Measurements from ENCODE around the gene PHOX2A.
"Not testable (repeated sequence)": the region's sequence is repeated elsewhere in the genome, so short reads cannot be mapped to it uniquely, and the experiment has no call there.

PHOX2A gene

DNA sequence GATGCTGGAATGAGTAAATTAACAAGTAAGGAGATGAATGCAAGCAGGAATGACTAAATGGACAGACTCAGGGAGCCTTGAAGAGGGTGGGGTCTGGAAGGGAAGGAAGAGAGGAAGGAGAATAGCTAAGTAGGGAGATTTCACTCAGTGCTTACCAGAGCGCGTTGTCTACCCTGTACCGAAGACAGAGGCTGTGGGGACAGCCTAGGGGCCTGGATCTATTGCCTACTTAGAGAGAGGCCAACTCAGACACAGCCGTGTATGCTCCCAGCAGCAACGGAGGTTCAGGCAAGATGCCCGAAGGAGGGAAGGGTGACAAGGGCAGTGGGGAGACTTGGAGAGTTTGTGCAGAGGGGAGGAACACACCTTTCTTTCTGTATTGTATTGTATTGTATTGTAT is 27.3 kb downstream of the PHOX2A start, which contains the start of gene FOLR2:
FOLR2 (plus strand) TSS at position 157 of the 400 bp plus-strand sequence. CDS start 1,791 bp downstream, outside the sequence.
- Histone ChIP-seq H3K27me3 (ENCODE audit: insufficient read depth, low read length) (peaks cover 4% of the 10 kb centered on the region; the same call in 1 of the 2 replicates), H3K4me3 (ENCODE audit: low read length) (no peak within 1 kb of the TSS), H3K4me1 (ENCODE audit: insufficient read depth, low read length) (no peaks in the 10 kb centered on the region), H3K9ac (ENCODE audit: low read depth, low read length) (no peak within 1 kb of the TSS), H3K9me3 (ENCODE audit: insufficient read depth, low read depth, low read length) (no peaks in the 10 kb centered on the region), H3K27ac (ENCODE audit: low read length) (no peak within 1 kb of the TSS), H3K36me3 (ENCODE audit: insufficient read depth, low read depth, low read length) (no peaks in the 10 kb centered on the region)

DNA sequence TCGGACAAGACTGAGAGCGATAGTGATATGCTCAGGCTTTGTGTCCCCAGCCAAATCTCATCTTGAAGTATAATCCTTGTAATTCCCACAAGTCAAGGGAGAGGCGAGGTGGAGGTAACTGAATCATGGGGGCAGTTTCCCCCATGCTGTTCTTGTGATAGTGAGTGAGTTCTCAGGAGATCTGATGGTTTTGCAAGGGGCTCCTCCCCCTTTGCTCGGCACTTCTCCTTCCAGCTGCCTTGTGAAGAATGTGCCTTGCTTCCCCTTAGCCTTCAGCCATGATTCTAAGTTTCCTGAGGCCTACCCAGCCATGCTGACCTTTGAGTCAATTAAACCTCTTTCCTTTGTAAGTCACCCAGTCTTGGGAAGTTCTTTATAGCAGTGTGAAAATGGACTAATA is 34.9 kb downstream of the PHOX2A start:
- Histone ChIP-seq H3K4me1 (ENCODE audit: insufficient read depth, low read length) (no peaks in the 10 kb centered on the region), H3K36me3 (ENCODE audit: insufficient read depth, low read depth, low read length) (no peaks in the 10 kb centered on the region), H3K9me3 (ENCODE audit: insufficient read depth, low read depth, low read length) (no peaks in the 10 kb centered on the region), H3K9ac (ENCODE audit: low read depth, low read length) (no peak overlapping the region), H3K27me3 (ENCODE audit: insufficient read depth, low read length) (no peaks in the 10 kb centered on the region; the same call in 1 of the 2 replicates), H3K27ac (ENCODE audit: low read length) (no peak overlapping the region), H3K4me3 (ENCODE audit: low read length) (no peak overlapping the region)

DNA sequence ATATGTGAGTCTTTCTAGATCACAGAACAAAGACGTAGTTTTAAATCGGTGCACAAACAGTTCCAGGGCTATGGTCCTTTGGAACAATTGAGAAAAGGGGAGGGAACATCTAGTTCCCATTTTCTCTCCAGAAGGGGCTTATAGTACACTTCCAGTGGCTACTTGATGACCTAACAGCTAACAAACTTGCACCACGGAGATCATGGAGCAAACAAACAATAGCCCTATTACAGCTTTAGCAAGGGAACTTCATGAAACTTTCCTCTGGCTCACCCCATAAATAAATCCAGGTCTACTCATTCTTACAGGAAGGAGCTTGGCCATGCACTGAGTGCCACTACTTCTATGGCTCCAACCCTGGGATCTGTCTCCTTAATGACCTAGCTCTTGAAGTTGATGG is 35.7 kb downstream of the PHOX2A start:
- no peaks in the 10 kb centered on the region for H3K27me3 ChIP-seq (ENCODE audit: insufficient read depth, low read length)
- H3K9ac ChIP-seq (ENCODE audit: low read depth, low read length), result no peak overlapping the region
- no peak overlapping the region for H3K4me3 ChIP-seq (ENCODE audit: low read length)
- H3K9me3 ChIP-seq (ENCODE audit: insufficient read depth, low read depth, low read length), result no peaks in the 10 kb centered on the region
- no peaks in the 10 kb centered on the region for H3K4me1 ChIP-seq (ENCODE audit: insufficient read depth, low read length)
- no peak overlapping the region for H3K27ac ChIP-seq (ENCODE audit: low read length)
- H3K36me3 ChIP-seq (ENCODE audit: insufficient read depth, low read depth, low read length), result no peaks in the 10 kb centered on the region

DNA sequence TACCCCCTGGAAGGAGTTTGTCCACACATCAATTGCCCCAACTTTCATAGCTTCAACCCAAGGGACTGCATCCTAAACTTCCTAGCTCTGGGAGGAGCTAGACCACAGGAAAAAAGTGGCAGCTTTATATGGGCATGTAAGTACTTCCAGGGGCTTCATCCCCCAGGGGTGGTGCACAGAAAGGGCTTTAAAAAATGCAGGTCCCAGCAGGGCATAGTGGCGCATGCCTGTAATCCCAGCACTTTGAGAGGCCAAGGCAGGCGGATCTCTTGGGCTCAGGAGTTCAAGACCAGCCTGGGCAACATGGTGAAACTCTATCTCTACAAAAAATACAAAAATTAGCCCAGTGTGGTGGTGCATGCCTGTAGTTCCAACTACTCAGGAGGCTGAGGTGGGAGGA is 37.2 kb downstream of the PHOX2A start:
- not testable (repeated sequence) for H3K9ac ChIP-seq (ENCODE audit: low read depth, low read length); H3K4me3 ChIP-seq (ENCODE audit: low read length); H3K9me3 ChIP-seq (ENCODE audit: insufficient read depth, low read depth, low read length)

DNA sequence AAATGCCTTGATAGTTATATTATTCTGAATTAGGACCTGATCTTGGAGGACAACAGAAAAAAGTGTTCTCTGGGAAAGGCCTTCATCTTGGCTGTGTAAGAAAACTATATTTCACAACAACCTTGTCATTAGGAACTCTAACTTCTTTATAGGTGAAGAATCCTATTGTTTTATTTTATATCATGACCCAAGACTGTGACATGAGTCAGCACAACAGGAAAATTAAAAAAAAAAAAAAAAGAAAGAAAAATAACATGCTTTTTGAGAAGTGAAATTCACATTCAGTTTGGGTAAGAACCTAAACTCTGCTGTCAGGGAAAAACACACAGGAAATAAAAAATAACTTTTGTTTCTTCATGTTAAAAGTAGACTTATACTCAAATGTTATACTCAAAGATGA is 39.1 kb downstream of the PHOX2A start:
- Histone ChIP-seq H3K36me3 (ENCODE audit: insufficient read depth, low read depth, low read length) (no peaks in the 10 kb centered on the region), H3K27ac (ENCODE audit: low read length) (no peak overlapping the region), H3K4me1 (ENCODE audit: insufficient read depth, low read length) (no peaks in the 10 kb centered on the region), H3K27me3 (ENCODE audit: insufficient read depth, low read length) (no peaks in the 10 kb centered on the region), H3K9ac (ENCODE audit: low read depth, low read length) (no peak overlapping the region), H3K9me3 (ENCODE audit: insufficient read depth, low read depth, low read length) (no peaks in the 10 kb centered on the region), H3K4me3 (ENCODE audit: low read length) (no peak overlapping the region)

More for the DNA sequence above, 37.2 kb downstream of the PHOX2A start:
- H3K4me1 ChIP-seq (ENCODE audit: insufficient read depth, low read length); H3K27me3 ChIP-seq (ENCODE audit: insufficient read depth, low read length); H3K36me3 ChIP-seq (ENCODE audit: insufficient read depth, low read depth, low read length); H3K27ac ChIP-seq (ENCODE audit: low read length): not testable (repeated sequence)

DNA sequence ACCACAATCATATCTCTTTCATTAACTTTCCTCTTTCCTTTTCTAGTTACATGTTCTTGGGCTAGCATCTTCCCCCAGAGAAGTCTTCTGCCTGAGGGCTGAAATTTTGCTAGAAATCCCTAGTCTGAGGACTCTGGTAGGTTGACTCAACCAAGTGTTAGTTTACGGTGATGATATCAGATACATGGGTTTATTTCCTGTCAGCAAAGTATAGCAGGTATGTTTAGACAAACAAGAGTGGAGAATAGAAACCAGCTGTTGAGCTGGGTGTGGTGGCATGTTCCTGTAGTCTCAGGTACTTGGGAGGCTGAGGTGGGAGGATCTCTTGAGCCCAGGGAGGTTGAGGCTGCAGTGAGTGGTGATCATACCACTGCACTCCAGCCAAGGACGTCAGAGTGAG is 40.8 kb downstream of the PHOX2A start:
- H3K4me1 ChIP-seq (ENCODE audit: insufficient read depth, low read length), result no peaks in the 10 kb centered on the region
- no peaks in the 10 kb centered on the region for H3K27me3 ChIP-seq (ENCODE audit: insufficient read depth, low read length)
- H3K27ac ChIP-seq (ENCODE audit: low read length), result no peak overlapping the region
- H3K36me3 ChIP-seq (ENCODE audit: insufficient read depth, low read depth, low read length), result no peaks in the 10 kb centered on the region
- no peaks in the 10 kb centered on the region for H3K9me3 ChIP-seq (ENCODE audit: insufficient read depth, low read depth, low read length)
- no peak overlapping the region for H3K9ac ChIP-seq (ENCODE audit: low read depth, low read length)
- H3K4me3 ChIP-seq (ENCODE audit: low read length), result no peak overlapping the region

DNA sequence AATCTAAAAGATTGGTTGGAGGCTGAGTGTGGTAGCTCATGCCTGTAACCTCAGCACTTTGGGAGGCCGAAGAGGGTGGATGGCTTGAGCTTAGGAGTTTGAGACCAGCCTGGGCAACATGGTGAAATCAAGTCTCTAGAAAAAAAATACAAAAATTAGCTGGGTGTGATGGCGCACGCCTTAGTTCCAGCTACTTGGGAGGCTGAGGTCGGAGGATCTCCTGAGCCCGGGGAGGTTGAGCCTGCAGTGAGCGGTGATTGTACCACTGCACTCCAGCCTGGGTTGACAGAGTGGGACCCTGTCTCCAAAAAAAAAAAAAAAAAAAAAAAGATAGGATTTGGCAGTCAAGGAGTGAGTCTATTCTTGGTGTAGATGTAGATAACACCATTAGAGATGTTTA is 41.4 kb downstream of the PHOX2A start:
- Histone ChIP-seq H3K36me3 (ENCODE audit: insufficient read depth, low read depth, low read length) (no peaks in the 10 kb centered on the region), H3K9me3 (ENCODE audit: insufficient read depth, low read depth, low read length) (no peaks in the 10 kb centered on the region), H3K27ac (ENCODE audit: low read length) (no peak overlapping the region), H3K27me3 (ENCODE audit: insufficient read depth, low read length) (no peaks in the 10 kb centered on the region), H3K4me1 (ENCODE audit: insufficient read depth, low read length) (no peaks in the 10 kb centered on the region), H3K4me3 (ENCODE audit: low read length) (no peak overlapping the region), H3K9ac (ENCODE audit: low read depth, low read length) (no peak overlapping the region)

DNA sequence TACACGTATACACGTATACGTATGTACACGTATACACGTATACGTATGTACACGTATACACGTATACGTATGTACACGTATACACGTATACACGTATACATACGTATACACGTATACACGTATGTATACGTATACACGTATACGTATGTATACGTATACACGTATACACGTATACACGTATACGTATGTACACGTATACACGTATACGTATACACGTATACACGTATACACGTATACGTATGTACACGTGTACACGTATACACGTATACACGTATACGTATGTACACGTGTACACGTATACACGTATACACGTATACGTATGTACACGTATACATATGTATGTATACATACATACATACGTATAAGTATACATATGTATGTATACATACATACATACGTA is 42.5 kb downstream of the PHOX2A start:
- H3K27ac ChIP-seq (ENCODE audit: low read length); H3K36me3 ChIP-seq (ENCODE audit: insufficient read depth, low read depth, low read length); H3K27me3 ChIP-seq (ENCODE audit: insufficient read depth, low read length): not testable (repeated sequence)

DNA sequence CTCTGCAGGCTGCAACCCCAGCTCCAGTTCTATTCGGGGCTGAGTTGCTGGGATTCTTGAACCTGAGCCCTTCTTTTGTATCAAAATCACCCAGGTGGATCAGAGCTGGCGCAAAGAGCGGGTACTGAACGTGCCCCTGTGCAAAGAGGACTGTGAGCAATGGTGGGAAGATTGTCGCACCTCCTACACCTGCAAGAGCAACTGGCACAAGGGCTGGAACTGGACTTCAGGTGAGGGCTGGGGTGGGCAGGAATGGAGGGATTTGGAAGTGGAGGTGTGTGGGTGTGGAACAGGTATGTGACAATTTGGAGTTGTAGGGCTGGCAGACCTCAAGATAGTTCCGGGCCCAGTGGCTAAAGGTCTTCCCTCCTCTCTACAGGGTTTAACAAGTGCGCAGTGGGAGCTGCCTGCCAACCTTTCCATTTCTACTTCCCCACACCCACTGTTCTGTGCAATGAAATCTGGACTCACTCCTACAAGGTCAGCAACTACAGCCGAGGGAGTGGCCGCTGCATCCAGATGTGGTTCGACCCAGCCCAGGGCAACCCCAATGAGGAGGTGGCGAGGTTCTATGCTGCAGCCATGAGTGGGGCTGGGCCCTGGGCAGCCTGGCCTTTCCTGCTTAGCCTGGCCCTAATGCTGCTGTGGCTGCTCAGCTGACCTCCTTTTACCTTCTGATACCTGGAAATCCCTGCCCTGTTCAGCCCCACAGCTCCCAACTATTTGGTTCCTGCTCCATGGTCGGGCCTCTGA is 48.3 kb downstream of the PHOX2A start:
- Histone ChIP-seq H3K27me3 (ENCODE audit: insufficient read depth, low read length) (no peaks in the 10 kb centered on the region), H3K4me3 (ENCODE audit: low read length) (no peak overlapping the region), H3K4me1 (ENCODE audit: insufficient read depth, low read length) (no peaks in the 10 kb centered on the region), H3K9ac (ENCODE audit: low read depth, low read length) (no peak overlapping the region), H3K27ac (ENCODE audit: low read length) (no peak overlapping the region), H3K36me3 (ENCODE audit: insufficient read depth, low read depth, low read length) (no peaks in the 10 kb centered on the region), H3K9me3 (ENCODE audit: insufficient read depth, low read depth, low read length) (no peaks in the 10 kb centered on the region)

More for the DNA sequence above, 42.5 kb downstream of the PHOX2A start:
- H3K4me3 ChIP-seq (ENCODE audit: low read length); H3K9me3 ChIP-seq (ENCODE audit: insufficient read depth, low read depth, low read length); H3K4me1 ChIP-seq (ENCODE audit: insufficient read depth, low read length); H3K9ac ChIP-seq (ENCODE audit: low read depth, low read length): not testable (repeated sequence)

DNA sequence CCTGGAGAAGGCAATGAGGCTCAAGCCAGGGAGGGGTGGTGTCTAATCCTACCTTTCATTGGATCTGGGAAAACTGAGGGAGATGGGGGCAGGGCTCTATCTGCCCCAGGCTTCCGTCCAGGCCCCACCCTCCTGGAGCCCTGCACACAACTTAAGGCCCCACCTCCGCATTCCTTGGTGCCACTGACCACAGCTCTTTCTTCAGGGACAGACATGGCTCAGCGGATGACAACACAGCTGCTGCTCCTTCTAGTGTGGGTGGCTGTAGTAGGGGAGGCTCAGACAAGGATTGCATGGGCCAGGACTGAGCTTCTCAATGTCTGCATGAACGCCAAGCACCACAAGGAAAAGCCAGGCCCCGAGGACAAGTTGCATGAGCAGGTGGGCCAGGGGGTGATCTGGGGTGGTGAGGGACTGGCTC is 52.0 kb downstream of the PHOX2A start, which contains the start of gene FOLR1:
FOLR1 (plus strand) TSS at position 180 of the 421 bp plus-strand sequence; CDS start at position 214, 34 bp downstream.
- Histone ChIP-seq H3K9me3 (ENCODE audit: insufficient read depth, low read depth, low read length) (no peaks in the 10 kb centered on the region), H3K27ac (ENCODE audit: low read length) (no peak within 1 kb of the TSS), H3K36me3 (ENCODE audit: insufficient read depth, low read depth, low read length) (no peaks in the 10 kb centered on the region), H3K4me3 (ENCODE audit: low read length) (no peak within 1 kb of the TSS), H3K9ac (ENCODE audit: low read depth, low read length) (no peak within 1 kb of the TSS), H3K4me1 (ENCODE audit: insufficient read depth, low read length) (no peaks in the 10 kb centered on the region), H3K27me3 (ENCODE audit: insufficient read depth, low read length) (no peaks in the 10 kb centered on the region)

DNA sequence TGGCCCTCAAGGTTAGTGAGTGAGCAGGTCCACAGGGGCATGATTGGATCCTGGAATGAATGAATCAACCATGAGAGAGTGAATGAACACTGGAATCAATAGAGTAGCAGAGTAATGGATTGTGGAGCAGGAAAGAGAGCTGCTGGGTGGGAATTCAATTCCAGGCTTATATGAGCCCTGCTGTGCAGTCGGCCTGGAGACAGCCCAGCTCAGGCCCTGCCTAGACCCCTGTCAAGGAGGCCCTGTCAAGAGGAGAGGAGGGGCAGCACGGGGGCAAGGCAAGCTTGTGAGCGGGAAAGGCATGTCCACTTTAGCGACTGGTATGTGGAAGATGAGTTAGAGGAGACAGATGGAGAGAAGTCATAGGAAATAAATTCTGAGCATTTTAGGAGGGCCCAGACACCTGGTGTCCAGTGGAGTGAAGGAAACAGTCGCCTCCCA is 53.3 kb downstream of the PHOX2A start:
- Histone ChIP-seq H3K9me3 (ENCODE audit: insufficient read depth, low read depth, low read length) (no peaks in the 10 kb centered on the region), H3K27me3 (ENCODE audit: insufficient read depth, low read length) (no peaks in the 10 kb centered on the region), H3K4me1 (ENCODE audit: insufficient read depth, low read length) (no peaks in the 10 kb centered on the region), H3K27ac (ENCODE audit: low read length) (no peak overlapping the region), H3K36me3 (ENCODE audit: insufficient read depth, low read depth, low read length) (no peaks in the 10 kb centered on the region), H3K9ac (ENCODE audit: low read depth, low read length) (no peak overlapping the region), H3K4me3 (ENCODE audit: low read length) (no peak overlapping the region)

DNA sequence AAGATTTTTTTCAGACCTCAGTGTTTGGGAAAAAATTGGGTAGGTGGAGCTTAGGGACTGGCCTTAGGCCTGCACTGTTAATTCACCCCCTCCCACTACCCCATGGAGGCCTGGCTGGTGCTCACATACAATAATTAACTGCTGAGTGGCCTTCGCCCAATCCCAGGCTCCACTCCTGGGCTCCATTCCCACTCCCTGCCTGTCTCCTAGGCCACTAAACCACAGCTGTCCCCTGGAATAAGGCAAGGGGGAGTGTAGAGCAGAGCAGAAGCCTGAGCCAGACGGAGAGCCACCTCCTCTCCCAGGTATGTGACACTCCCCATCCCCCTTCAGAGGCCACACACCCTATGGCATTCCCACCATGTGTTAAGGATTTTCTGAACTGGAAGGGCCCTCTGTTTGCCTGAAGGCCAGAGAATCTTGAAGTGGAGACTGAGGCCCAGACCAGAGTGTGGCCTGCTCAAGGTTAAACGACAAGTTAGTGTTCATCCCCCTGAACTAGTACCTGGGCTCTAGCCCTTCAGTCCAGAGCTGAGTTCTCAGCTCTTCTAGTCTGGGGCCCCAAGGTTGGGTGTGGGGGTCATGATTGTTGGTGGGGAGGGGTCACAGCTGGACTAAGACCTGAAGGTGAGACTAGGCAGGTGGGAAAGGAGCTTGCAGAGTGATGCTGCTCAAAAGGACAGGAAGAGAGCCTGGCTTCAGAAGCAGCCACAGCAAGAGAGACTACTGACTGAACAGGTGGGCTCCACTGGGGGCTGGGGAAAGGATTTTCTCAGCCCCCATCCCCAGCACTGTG is 54.3 kb downstream of the PHOX2A start:
- no peak overlapping the region for H3K9ac ChIP-seq (ENCODE audit: low read depth, low read length)
- H3K27me3 ChIP-seq (ENCODE audit: insufficient read depth, low read length), result no peaks in the 10 kb centered on the region
- no peaks in the 10 kb centered on the region for H3K9me3 ChIP-seq (ENCODE audit: insufficient read depth, low read depth, low read length)
- no peak overlapping the region for H3K4me3 ChIP-seq (ENCODE audit: low read length)
- no peak overlapping the region for H3K27ac ChIP-seq (ENCODE audit: low read length)
- no peaks in the 10 kb centered on the region for H3K36me3 ChIP-seq (ENCODE audit: insufficient read depth, low read depth, low read length)
- H3K4me1 ChIP-seq (ENCODE audit: insufficient read depth, low read length), result no peaks in the 10 kb centered on the region
